Inferior parietal cortex (tissue), 1 donor: ENCODE results near the gene CUEDC1.
A peak's percentile ranks its signal among the peaks of the same experiment; 100 is the strongest.

Experiments
- DNase-seq: peaks from one replicate; pipeline ENCODE4 v3.0.0-alpha.2; 2016; ENCODE audit errors: extremely low spot score

The CUEDC1 gene

GRCh38 chr17:57957886-57958285 is 2.7 kb upstream of the CUEDC1 start:
- no peak for DNase-seq

GRCh38 chr17:57957120-57957850 is 2.1 kb upstream of the CUEDC1 start:
- no peak for DNase-seq

- no peak for DNase-seq
Measured at GRCh38 chr17:57956291-57957119, 1.3 kb upstream of the CUEDC1 start.

- no peak for DNase-seq
Measured at GRCh38 chr17:57954397-57955182, 622 bp downstream of the CUEDC1 start.

- no peak for DNase-seq
Measured at GRCh38 chr17:57953705-57954396, 1.4 kb downstream of the CUEDC1 start.

GRCh38 chr17:57953219-57953618 is 2.0 kb downstream of the CUEDC1 start:
- no peak for DNase-seq

GRCh38 chr17:57949649-57950048 is 5.6 kb downstream of the CUEDC1 start:
- DNase-seq = no peak

- DNase-seq = peak; percentile 52
Measured at GRCh38 chr17:57948555-57949420, 6.4 kb downstream of the CUEDC1 start.

- DNase-seq = peak; percentile 29
Measured at GRCh38 chr17:57948169-57948554, 7.0 kb downstream of the CUEDC1 start.

GRCh38 chr17:57947369-57947768 is 7.8 kb downstream of the CUEDC1 start:
- DNase-seq = no peak

GRCh38 chr17:57946798-57947358 is 8.3 kb downstream of the CUEDC1 start:
- DNase-seq = peak; percentile 65

- DNase-seq = peak; percentile 21
Measured at GRCh38 chr17:57945996-57946797, 9.0 kb downstream of the CUEDC1 start.

GRCh38 chr17:57944908-57945307 is 10.3 kb downstream of the CUEDC1 start:
- DNase-seq = no peak

GRCh38 chr17:57943645-57944044 is 11.6 kb downstream of the CUEDC1 start:
- no peak for DNase-seq

- DNase-seq = no peak
Measured at GRCh38 chr17:57943140-57943539, 12.1 kb downstream of the CUEDC1 start.

- peak; percentile 33 for DNase-seq
Measured at GRCh38 chr17:57941384-57942370, 13.5 kb downstream of the CUEDC1 start.

- peak; percentile 16 for DNase-seq
Measured at GRCh38 chr17:57940653-57941329, 14.4 kb downstream of the CUEDC1 start.

- no peak for DNase-seq
Measured at GRCh38 chr17:57940231-57940630, 15.0 kb downstream of the CUEDC1 start.
